NCI-H2107 (cell line): ENCODE measurements around the gene FAU.

Experiments used
- DNase-seq: peaks from one replicate; lab custom pipeline; 2025; lab: John Stamatoyannopoulos, UW

FAU gene

DNA sequence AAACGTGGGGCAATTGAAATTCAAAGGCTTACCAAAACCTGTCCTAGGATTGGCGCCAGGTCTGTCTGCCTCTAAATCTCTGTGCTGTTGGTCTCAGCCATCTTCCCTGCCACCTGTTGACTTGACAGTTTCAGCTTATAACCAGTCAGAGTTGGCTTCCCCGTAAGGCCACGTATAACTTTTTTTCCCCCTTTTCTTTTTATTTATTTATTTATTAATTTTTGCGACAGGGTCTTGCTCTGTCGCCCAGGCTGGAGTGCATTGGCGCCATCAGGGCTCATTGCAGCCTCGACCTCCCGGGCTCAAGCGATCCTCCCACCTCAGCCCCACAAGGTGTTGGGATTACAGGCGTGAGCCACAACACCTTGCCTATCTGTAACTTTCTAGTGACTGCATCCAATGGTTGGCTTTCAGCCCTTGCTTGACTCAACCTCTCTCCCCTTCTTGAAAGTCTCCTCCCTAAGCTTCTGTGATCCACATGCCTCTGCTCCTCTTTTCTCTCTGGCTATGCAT is 13.8 kb upstream of the FAU start:
- DNase-seq = no peak

DNA sequence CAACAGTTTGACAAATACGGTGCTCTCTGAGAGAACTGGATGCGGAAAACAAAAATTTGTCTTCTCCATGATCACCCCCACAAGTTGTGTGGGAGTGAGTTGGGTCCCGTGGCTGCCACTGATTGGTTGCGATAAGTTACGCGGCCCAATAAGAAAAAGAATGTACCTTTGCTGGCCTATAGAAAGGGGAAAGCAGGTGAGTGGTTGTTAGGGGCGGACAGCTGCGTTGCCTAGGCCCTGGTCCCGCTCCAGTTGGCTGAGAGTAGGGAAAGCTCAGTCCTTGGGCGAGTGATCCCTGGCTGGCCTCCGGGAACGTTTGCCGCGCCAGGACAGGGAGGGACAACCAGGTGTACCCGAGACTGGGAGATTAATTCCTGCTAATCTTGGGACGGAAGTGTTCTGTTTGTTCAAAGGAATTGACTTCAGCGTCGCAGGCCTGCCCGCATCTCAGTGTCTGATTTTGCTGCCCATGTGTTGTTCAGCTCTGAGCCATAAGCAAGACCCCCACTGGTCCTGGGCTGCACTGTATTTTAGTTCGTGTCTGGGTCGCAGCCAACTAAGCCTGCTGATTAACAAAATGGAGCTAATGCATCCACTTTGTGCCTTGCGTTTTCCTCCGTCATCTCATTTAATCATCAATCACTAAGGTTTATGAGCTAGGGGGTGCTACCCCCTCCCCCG is 13.2 kb upstream of the FAU start:
- DNase-seq = peak; percentile 79

DNA sequence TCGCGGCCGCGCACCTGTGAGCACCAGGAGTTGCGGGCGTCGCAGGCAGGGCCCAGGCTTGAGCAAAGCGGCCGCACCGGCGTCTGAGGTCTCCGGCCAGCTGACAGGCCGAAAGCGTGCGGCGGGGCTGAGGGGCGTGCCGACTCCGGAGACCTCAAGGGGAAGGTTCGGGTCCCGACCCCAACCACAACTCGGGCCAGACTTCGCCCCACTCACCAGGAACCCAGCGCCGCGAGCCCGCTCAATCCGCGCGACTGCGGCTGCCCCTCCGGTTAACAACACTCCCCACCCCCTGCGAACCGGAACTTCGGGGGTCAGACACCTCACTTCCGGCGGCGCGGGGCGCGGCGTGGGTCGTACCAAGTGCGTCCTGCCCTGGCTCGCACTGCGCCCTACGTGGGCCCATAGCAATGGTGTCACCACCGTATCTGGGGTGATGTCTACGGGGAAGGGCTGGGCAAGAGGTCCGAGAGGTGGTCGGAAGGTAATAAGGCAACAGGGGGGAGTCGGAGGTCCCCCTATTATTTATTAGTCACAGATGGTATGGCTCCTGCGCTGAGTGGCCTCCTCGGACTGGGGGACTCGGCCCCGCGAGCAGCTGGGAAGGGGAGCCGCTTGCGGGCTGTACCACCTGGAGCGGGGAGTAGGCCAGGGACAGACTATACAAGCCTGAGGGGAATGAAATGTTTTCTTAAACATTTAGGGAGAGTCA is 12.5 kb upstream of the FAU start, which contains the start of gene SYVN1:
Gene SYVN1, minus strand, starts transcription at position 280 of the 712 bp plus-strand sequence. CDS start 918 bp downstream, outside the sequence.
- peak; percentile 69 for DNase-seq

DNA sequence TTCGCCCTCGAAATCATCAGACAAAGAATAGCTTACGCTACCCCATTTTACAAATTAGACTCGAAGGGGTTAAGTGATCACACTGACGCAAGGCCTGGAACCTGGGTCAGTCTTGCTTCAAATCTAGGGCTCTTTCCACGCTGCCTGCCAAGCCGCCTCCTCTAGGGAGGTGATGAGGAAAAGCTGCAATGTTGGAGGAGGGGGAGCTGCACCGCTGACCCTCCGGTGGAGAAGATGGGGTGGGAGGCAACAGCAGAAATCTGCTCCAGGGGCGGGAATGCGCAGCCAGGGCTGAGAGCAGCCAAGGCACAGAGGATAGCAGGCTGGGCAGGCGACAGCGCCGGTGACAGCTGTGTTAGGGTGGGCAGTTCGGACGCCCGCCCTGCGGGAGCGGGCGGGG is 11.8 kb upstream of the FAU start:
- DNase-seq = no peak

DNA sequence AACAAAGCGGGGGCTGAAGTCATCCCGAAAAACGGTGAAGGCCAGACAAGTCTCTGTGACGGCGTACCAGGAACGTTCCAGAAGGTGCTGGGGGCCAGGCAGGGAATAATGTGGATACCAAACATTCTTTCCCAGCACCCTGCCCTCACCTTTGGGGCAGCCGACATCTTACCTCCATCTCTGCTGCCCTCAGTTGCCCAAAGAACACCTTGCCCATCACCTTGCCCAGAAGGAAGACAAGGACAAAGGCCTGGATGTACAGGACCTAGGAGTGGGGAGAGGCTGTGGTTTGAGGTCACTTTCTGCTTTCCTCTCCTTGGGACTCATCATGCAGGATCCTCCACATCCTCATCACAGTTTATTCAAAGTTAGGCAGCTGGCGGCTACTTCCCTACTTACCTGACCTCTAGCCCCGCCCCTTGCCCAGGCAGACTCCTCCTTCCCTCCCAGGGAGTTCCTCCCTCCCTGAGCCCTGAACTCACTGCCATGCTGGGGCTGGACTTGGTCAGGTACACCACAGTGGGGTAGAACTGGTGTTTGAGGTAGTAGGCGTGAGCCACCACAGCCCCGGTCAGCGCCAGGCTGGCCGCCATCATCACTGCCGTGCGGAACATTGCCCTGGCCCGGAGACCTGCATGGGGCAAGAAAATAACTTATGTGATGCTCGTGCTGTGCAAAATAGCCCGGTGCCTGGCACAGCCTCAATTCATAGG is 11.2 kb upstream of the FAU start:
- no peak for DNase-seq

DNA sequence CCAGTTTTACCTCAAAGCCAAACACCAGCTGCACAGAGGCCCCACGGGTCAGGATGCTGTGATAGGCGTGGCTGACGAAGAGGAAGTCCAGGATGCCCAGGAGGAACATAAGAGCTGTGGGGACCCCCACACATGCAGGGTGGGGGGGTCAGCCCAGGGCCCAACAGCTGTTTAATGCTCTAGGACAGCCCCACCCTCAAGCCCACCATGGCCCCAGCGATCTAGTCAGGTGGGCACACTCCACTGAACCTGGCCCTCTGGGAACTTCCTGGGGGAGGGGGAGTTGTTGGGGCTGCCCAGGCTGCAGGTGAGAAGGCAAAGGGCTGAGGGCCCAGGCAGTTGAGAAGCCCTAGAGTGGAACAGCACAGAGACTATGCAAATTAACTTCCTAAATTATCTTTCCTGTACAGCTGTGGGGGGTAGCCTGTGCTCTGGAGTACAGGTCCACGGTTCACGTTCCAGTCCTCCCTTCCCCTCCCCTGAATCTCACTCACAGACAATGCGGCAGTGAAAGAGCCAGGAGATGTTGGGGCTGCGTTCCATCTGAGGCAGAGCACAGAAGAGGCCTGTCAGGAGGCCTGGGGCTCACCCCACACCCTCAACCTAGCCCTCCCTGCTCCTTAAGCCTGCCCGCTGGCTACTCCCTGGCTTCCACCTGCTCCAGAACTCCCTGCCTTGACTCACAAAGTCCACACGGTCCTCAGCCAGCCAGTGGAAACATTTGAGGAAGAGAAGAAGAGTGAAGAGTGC is 10.5 kb upstream of the FAU start:
- no peak for DNase-seq

DNA sequence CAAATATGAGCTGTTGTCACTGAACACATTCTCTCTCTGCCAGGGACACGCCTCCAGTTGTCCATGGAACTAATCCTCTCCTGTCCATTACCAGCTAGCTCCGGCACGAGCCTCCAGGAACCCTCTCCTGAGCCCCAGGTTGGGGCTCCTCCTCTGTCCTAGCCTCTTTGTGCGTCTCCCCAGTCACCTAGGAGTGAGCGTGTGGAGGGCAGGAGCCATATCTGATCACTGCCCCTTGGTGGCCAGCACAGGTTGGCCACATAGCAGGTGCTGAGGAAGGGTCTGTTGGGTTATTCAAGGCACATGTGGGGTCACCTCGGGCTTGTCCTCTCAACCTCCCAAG is 9.9 kb upstream of the FAU start:
- DNase-seq = no peak

DNA sequence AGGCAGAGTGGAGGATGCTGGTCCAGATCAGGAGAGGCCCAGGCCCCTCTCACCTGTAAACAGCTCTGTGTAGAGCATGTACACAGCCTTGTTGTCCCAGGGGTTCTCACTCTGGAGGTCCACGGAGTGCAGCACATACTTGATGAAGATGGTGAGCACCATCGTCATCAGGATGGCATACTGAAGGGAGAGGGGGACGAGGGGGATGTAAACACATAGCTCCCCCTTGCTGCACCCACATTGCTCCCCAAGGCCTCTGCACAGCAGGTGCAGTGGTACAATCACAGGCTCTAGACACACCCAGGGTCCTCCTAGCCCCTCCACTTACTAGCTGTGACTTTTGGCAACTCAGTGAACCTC is 9.5 kb upstream of the FAU start:
- no peak for DNase-seq

DNA sequence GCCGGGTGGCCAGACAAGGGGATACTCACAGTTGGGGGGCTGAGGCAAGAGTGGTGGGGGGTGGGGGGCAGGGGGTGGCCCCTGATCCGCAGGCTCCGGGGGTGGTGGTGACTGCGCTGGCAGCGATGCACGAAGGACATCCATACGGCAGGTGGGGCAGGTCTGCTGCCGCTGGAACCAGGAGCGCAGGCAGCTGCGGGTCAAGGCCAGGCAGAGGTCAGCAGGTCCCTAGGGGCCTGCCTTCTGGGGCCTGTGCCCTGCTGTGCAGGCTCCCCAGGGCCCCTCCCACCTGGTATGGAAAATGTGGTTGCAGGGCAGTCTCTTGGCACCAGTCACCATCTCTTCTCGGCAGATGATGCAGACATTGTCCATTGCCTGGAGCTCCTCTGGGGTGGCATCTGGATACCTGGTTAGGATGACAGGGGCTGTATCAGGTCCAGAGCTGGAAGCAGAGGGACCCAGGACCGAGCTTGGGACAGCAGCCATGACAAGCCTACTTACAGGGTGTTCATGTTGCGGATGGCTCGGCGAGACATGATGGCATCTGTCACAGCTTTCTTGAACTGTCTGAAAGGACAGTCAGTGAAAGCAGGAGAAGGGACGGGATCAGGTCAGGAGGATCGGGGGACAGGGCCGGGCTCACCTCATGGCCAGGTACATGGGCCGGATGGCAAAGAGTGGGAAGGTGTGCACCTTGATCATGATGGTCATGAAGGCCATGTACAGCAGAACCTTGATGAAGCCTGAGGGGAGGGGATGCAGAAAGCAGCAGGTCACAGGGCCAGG is 8.9 kb upstream of the FAU start:
- DNase-seq = no peak

DNA sequence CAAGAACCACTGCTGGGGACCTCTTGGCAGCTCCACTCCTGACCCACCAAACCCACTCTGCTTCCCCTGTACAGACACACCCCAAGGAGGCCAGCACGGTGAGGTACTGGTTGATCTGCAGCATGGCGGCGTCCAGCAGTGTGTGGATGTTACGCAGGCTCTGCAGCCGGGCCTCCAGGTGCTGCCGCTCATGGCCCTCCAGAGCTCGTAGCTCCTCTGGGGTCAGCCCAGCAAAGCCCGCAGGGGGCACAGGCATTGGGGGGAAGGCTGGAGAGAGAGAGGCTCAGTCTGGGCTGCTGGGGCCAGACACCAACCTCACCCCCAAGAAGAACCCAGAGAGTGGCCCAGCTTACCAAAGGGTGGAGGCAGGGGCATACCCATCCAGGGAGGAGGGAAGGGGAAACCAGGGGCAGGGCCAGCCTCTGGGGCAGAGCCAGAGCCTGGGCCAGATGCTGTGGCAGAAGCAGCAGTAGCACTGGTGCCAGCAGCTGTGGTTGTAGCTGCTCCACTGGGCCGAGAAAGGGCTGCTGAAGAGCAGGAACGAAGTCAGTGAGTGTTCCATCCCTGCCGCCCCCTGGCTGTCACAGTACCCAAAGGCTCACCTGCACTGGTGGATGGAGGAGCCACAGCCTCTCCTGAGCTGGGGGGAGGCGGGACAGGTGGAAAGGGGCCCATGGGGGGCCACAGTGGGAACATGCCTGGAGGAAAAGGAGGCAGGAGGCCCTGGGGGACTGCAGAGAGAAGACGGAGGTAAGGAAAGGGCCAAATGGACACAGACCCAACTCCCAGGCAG is 7.9 kb upstream of the FAU start:
- no peak for DNase-seq

DNA sequence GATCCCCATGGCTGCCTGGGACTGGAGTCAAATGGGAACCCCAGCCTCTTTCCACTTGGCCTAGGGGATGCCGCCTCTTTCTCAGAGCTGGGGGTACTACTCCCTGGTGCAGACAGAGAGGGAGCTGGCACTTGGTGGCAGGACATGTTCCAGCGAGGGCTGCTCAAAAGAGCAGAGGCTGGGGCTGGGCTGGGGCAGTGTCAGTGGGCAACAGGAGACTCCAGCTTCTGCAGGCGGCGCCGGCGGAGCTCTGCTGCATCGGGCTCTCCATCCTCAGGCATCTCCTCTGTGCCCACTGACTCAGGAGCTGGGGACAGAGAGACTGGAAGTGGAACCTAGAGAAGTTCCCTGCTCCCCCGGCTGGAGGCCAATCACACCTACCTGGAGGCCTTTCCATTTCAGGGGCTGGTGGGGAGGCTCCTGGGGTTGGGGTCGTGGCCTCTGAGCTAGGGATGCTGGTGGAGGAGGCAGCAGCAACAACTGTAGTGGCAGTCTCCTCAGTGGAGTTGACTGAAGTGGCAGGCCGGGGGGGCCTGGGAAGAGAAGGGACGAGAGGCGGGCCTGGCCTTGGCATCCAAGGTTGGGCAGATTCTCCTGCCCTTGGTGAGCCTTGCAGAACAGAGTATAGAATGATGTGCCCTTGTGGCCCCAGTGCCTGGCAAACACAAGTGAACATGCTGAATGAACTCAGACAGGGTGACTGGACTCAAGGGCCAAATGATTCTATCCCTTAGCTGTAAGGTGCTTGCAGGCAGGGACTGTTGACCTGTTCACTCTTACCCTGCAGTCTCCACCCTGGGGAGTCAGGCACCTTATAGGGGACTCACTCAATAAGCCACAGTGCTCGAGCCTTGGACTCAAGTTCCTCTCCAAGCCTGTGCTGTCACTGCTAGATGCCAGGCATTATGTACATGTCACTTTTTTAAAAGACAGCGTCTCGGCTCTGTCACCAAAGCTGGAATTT is 6.5 kb upstream of the FAU start:
- DNase-seq = no peak

DNA sequence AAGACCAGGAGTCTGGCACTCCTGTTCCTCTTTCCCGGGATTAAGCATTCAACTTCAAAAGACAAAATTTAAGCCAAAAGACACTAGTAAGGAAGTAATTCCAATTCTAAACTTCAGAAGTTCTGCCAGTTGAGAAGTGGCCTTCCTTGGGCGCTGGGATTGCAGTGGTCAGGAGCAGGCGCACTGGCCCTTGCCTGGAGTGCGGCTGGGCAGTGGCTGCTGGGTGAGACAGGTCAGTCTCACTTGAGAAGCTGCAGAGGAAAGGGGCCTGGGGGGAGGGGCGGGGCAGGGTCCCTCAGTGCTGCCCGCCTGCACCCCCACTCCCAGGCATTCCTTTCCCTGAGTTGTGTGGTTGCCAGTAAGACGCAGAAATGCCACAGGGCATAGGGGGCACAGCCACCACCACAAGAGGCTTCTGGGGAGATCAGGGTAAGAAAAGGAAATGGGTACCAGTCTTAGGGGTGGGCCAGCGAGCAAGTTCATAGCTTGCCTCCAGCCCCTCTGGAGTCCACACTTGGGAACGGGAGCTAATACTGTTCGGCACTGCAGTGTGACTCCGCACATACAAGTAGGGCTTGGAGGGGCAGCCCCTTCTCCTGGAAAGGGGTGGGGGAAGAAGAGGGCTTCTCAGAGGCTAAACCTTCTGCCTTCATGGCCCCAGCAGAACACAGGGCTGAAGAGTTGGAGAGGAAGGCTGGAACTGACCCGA is 5.7 kb upstream of the FAU start:
- DNase-seq = no peak

DNA sequence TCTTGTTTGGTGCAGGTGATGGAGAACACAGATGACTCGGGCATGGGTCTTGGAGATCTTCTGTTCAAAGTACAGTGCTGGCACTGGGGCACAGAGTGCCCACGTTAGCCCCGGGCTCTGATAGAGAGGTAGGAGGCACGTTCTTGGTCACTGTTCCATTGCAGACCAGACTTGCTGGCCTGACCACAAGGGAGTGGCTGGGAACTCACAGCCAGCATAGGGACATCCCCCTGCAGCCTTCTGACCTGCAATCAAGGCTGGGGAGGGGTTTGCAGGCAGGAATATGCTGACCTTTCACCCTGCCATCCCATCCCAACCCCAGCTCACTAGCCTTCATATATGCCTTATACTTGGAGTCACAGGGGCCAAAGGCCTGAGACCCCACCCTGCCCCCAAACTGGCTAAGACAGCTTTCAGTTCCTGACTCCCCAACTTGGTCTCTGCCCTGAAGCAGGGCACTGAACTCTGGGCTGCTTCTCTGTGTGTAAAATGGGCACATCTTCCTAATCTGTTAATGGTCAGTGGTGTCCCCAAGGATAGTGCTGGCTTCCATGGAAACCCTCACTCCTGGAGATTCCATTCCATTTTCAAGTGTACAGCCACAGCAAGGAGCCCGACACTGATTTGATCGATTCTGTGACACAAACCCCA is 4.8 kb upstream of the FAU start:
- no peak for DNase-seq

DNA sequence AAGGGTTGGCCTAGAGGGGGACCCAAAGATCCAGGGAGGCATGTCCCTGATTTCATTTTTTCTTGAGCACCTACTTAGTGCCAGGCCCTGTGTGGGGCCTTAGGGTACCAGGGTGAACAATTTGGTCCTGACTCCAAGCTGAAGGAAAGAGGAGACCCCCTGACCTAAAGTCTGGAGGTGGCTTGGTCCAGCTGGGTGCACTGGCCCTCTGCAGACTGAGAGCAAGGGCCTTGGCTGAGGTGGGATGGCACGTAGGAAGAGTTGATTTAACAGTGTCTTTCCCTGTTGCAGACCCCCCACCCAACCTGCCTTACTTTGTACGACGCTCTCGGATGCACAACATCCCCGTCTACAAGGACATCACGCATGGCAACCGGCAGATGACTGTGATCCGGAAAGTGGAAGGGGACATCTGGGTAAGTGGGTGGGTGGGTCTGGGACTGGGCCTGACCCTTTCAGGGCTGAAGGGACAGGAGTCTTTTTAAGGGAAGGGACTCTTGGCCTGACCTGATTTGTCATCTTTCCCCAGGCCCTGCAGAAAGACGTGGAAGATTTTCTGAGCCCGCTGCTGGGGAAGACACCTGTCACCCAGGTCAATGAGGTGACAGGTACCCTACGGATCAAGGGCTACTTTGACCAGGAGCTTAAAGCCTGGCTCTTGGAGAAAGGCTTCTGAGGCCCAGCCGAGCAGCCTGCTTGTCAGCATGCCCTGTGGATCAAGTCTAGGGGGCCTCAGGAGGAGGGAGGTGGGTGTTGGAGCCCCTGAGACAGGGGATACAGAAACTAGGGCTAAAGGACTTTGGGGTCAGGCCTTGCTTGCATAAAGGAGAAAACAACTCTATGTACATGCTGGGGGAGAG is 3.5 kb upstream of the FAU start:
- DNase-seq = no peak

DNA sequence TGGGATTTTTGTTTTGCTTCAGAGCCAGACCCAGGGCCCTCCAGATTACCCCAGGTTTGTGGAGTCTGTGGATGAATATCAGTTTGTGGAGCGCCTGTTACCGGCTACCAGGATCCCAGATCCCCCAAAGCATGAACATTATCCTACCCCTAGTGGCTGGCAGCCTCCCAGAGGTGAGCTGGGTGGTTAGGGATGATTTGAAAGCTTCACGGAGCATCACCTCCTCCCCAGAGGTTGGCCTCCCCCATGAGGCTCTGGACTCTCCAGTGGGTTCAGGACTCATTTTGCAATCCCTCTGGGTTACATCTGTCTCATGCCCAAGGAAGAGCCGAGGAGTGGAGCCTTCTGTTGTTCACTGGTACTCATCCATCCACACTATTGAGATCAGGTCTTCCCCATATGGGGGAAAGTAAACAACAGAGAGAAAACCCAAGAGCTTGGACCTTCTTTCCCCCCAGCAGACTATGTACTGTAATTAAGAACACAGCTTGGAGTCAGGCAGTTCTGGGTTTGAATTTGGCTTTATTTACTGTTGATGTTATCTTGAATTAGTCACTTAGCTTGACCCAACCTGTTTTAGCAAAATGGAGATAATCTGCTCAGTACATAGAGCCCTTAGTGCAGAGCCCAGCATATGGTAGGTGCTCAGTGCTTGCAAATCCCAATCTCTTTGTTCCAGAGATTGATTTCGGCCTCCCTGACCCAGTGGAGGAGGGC is 2.7 kb upstream of the FAU start:
- no peak for DNase-seq

DNA sequence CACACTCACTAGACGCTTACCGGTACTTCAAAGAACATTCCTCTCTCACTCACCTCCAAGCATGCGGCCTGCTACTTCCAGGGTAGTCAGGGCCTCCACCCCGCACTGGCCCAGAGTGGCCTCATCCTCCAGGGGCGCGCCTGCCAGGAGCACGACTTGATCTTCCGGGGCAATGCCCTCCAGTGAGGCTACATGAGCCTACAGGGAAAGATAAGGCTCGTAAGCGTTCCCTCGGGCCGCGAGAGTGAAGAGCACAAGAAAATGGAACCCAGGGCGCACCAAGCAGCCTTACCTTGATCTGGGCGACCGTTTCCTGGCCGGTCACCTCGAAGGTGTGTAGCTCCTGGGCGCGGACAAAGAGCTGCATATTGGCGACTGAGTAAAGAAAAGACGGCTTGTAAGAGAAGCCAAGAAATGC is 478 bp downstream of the FAU start:
- no peak for DNase-seq

DNA sequence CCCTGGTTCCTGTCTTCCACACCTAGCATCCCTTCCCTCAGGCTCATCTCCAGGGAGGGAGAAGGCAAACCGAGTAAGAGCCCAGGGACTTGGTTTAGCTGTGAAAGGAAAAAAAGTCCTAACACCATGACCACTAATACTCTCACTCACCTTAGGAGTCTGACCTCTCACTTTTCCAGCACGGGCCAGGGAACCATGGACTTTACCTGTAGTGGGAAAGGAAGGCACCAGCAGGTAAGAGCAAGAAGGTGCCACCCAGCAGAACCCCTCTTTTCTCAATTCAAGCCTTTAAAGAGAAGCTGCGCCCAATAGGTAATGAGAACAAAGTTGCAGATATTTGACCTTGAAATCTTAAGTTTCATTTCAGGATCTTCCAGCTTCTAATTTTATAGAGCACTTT is 1.1 kb downstream of the FAU start:
- DNase-seq = no peak
